Stomach (tissue), 4 donors: Measurements from ENCODE around the gene TUBA1A.

Source experiments
- EP300 ChIP-seq: sonication (generic); formaldehyde crosslinking; IDR thresholded peaks from one replicate; pipeline ENCODE4 v1.6.1; 2017; ENCODE audit warnings: antibody characterized with exemption
- POLR2A ChIP-seq, 4 donors: fragments of 450-650 bp; IDR thresholded peaks; one replicate each; pipeline ENCODE4 v1.6.1; 2016; ENCODE audit warnings: antibody characterized with exemption in 4 of 4, control low read depth in 2 of 4, mild to moderate bottlenecking in 1 of 4, moderate library complexity in 1 of 4
- POLR2AphosphoS5 ChIP-seq, 3 donors: sonication (generic); formaldehyde crosslinking; IDR thresholded peaks; one replicate each; pipeline ENCODE4 v1.6.1; 2016; ENCODE audit warnings: antibody characterized with exemption in 3 of 3
- TF ChIP-seq, protein P1 (sequence below), 7 experiments: fragments of 450-650 bp in 4 of 7; fragments of 200-600 bp in 3 of 7; sonication (generic) in 3 of 7; IDR thresholded peaks; one replicate each; pipeline ENCODE4 v1.5.1; 2016 to 2019; ENCODE audit warnings: antibody characterized with exemption in 7 of 7, control low read depth in 2 of 7, mild to moderate bottlenecking in 1 of 7

DNA sequence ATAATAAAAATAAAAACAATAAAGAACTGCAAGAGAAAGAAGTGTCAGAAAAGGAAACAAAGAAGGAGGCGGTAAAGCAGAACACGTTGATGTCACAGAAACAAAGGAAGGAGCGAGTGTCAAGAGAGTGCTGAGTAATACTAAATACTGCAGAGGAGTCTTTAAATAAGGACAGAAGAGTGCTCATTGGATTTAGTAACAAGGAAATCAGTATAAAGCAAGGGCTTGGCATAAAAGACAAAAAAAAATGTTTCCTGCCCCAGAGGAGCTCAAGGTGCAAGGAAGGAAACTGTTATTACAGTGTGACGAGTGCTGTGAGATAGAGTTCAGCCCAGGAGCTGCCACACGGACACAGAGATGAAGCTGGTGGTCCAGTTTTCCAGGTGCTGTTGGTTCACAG is 8.4 kb upstream of the TUBA1A start:
- TF ChIP-seq, protein P1, sequence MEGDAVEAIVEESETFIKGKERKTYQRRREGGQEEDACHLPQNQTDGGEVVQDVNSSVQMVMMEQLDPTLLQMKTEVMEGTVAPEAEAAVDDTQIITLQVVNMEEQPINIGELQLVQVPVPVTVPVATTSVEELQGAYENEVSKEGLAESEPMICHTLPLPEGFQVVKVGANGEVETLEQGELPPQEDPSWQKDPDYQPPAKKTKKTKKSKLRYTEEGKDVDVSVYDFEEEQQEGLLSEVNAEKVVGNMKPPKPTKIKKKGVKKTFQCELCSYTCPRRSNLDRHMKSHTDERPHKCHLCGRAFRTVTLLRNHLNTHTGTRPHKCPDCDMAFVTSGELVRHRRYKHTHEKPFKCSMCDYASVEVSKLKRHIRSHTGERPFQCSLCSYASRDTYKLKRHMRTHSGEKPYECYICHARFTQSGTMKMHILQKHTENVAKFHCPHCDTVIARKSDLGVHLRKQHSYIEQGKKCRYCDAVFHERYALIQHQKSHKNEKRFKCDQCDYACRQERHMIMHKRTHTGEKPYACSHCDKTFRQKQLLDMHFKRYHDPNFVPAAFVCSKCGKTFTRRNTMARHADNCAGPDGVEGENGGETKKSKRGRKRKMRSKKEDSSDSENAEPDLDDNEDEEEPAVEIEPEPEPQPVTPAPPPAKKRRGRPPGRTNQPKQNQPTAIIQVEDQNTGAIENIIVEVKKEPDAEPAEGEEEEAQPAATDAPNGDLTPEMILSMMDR (IDR thresholded peaks at IDR 0.05): no peak
- TF ChIP-seq POLR2AphosphoS5 (IDR thresholded peaks at IDR 0.05) (no peak), POLR2A (IDR thresholded peaks at IDR 0.05) (no peak), EP300 (no peak)
